ENCODE measurements around the gene RPAIN. TPM values are rescaled to one million over a fixed set of nuclear protein-coding genes. Genes with fewer than 3 reads are reported as not detected.

Gene RPAIN
- total and polyA plus RNA-seq, 5 donors from 2014 or later, result 32.3 to 79.3 (median 35.3) TPM

GRCh38 chr17:5418858-5419355 is 1.1 kb upstream of the RPAIN start:
- Histone ChIP-seq H3K9me3 (ENCODE audit: control insufficient read depth in 2 of 2, low read length in 2 of 2) (no peaks in the 10 kb centered on the region), H3K4me1 (ENCODE audit: control insufficient read depth, insufficient read depth, low read length, poor library complexity, severe bottlenecking) (peaks cover 43% of the 10 kb centered on the region), H3K36me3 (ENCODE audit: control insufficient read depth, insufficient read depth, low read length) (peaks cover 58% of the 10 kb centered on the region), H3K27ac (ENCODE audit: insufficient read depth, low read length, poor library complexity, severe bottlenecking) (peak overlapping the region; percentile 99), H3K4me3 (ENCODE audit: low read depth, low read length) (peak overlapping the region; percentile 97), H3K27me3 (ENCODE audit: control insufficient read depth, insufficient read depth, low read length) (no peaks in the 10 kb centered on the region)
- H3K27ac Mint-ChIP-seq, result peak overlapping the region; percentile 95 to 100 (median 99)
- peaks cover 22 to 61% (median 28%) of the 10 kb centered on the region in 4 donors for H3K4me1 Mint-ChIP-seq
- H3K27me3 Mint-ChIP-seq, result no peaks in the 10 kb centered on the region
- H3K4me3 Mint-ChIP-seq, result peak overlapping the region; percentile 94 to 100 (median 98)
- peaks cover 24% of the 10 kb centered on the region for H3K36me3 Mint-ChIP-seq
- no peaks in the 10 kb centered on the region for H3K9me3 Mint-ChIP-seq
- peak; percentile 59 to 89 (median 83) for DNase-seq
- peak; percentile 28 to 38 for ATAC-seq (ENCODE audit: low read depth in 2 of 2)

GRCh38 chr17:5419356-5419958 is 525 bp upstream of the RPAIN start, which contains the start of gene NUP88:
TSS of gene NUP88 (minus strand) at chr17:5419662. CDS start at chr17:5419650, 12 bp downstream.
- Mint-ChIP-seq H3K4me3 (peak within 1 kb of the TSS; percentile 94 to 100 (median 98)), H3K36me3 (peaks cover 24% of the 10 kb centered on the region), H3K9me3 (no peaks in the 10 kb centered on the region), H3K27me3 (no peaks in the 10 kb centered on the region), H3K27ac (peak within 1 kb of the TSS; percentile 95 to 100 (median 99)), H3K4me1 (peaks cover 22 to 61% (median 28%) of the 10 kb centered on the region in 4 donors)
- ATAC-seq (ENCODE audit: low read depth in 2 of 2), result peak; percentile 90 to 94
- H3K27ac ChIP-seq (ENCODE audit: insufficient read depth, low read length, poor library complexity, severe bottlenecking), result peak within 1 kb of the TSS; percentile 99
- H3K9me3 ChIP-seq (ENCODE audit: control insufficient read depth in 2 of 2, low read length in 2 of 2), result no peaks in the 10 kb centered on the region
- H3K4me3 ChIP-seq (ENCODE audit: low read depth, low read length), result peak within 1 kb of the TSS; percentile 97
- H3K36me3 ChIP-seq (ENCODE audit: control insufficient read depth, insufficient read depth, low read length), result peaks cover 58% of the 10 kb centered on the region
- DNase-seq, result peak; percentile 96 to 99 (median 97)
- H3K27me3 ChIP-seq (ENCODE audit: control insufficient read depth, insufficient read depth, low read length), result no peaks in the 10 kb centered on the region
- H3K4me1 ChIP-seq (ENCODE audit: control insufficient read depth, insufficient read depth, low read length, poor library complexity, severe bottlenecking), result peaks cover 43% of the 10 kb centered on the region

- no peaks in the 10 kb centered on the region for H3K27me3 ChIP-seq (ENCODE audit: control insufficient read depth, insufficient read depth, low read length)
- no peak for ATAC-seq (ENCODE audit: low read depth in 2 of 2)
- H3K36me3 ChIP-seq (ENCODE audit: control insufficient read depth, insufficient read depth, low read length), result peaks cover 59% of the 10 kb centered on the region
- DNase-seq, result no peak
- H3K9me3 ChIP-seq (ENCODE audit: control insufficient read depth in 2 of 2, low read length in 2 of 2), result no peaks in the 10 kb centered on the region
- no peak overlapping the region for H3K4me3 ChIP-seq (ENCODE audit: low read depth, low read length)
- H3K4me1 ChIP-seq (ENCODE audit: control insufficient read depth, insufficient read depth, low read length, poor library complexity, severe bottlenecking), result peaks cover 32% of the 10 kb centered on the region
- peaks cover 28% of the 10 kb centered on the region for H3K36me3 Mint-ChIP-seq
- peaks cover 22 to 46% (median 24%) of the 10 kb centered on the region in 4 donors for H3K4me1 Mint-ChIP-seq
- H3K27me3 Mint-ChIP-seq, result no peaks in the 10 kb centered on the region
- H3K4me3 Mint-ChIP-seq, result peak overlapping the region in 2 of 4 donors; percentile 55 to 80
- no peak overlapping the region for H3K27ac Mint-ChIP-seq
- no peak overlapping the region for H3K27ac ChIP-seq (ENCODE audit: insufficient read depth, low read length, poor library complexity, severe bottlenecking)
- no peaks in the 10 kb centered on the region for H3K9me3 Mint-ChIP-seq
Measured at GRCh38 chr17:5422505-5422904, 2.5 kb downstream of the RPAIN start.

GRCh38 chr17:5424909-5425308 is 4.9 kb downstream of the RPAIN start:
- no peak for DNase-seq
- H3K4me3 ChIP-seq (ENCODE audit: low read depth, low read length), result no peak overlapping the region
- Mint-ChIP-seq H3K27ac (peak overlapping the region in 1 of 3 donors; percentile 38), H3K27me3 (no peaks in the 10 kb centered on the region), H3K4me1 (peaks cover 16 to 34% (median 19%) of the 10 kb centered on the region in 4 donors), H3K9me3 (no peaks in the 10 kb centered on the region), H3K4me3 (no peak overlapping the region), H3K36me3 (peaks cover 38% of the 10 kb centered on the region)
- no peaks in the 10 kb centered on the region for H3K27me3 ChIP-seq (ENCODE audit: control insufficient read depth, insufficient read depth, low read length)
- no peak for ATAC-seq (ENCODE audit: low read depth in 2 of 2)
- no peaks in the 10 kb centered on the region for H3K9me3 ChIP-seq (ENCODE audit: control insufficient read depth in 2 of 2, low read length in 2 of 2)
- H3K4me1 ChIP-seq (ENCODE audit: control insufficient read depth, insufficient read depth, low read length, poor library complexity, severe bottlenecking), result peaks cover 19% of the 10 kb centered on the region
- H3K27ac ChIP-seq (ENCODE audit: insufficient read depth, low read length, poor library complexity, severe bottlenecking), result no peak overlapping the region
- H3K36me3 ChIP-seq (ENCODE audit: control insufficient read depth, insufficient read depth, low read length), result peaks cover 80% of the 10 kb centered on the region

- Histone ChIP-seq H3K4me1 (ENCODE audit: control insufficient read depth, insufficient read depth, low read length, poor library complexity, severe bottlenecking) (peaks cover 13% of the 10 kb centered on the region), H3K9me3 (ENCODE audit: control insufficient read depth in 2 of 2, low read length in 2 of 2) (no peaks in the 10 kb centered on the region), H3K27me3 (ENCODE audit: control insufficient read depth, insufficient read depth, low read length) (no peaks in the 10 kb centered on the region), H3K4me3 (ENCODE audit: low read depth, low read length) (no peak overlapping the region), H3K27ac (ENCODE audit: insufficient read depth, low read length, poor library complexity, severe bottlenecking) (no peak overlapping the region), H3K36me3 (ENCODE audit: control insufficient read depth, insufficient read depth, low read length) (peaks cover 86% of the 10 kb centered on the region)
- Mint-ChIP-seq H3K4me1 (peaks cover 8 to 28% (median 19%) of the 10 kb centered on the region in 4 donors), H3K27ac (no peak overlapping the region), H3K27me3 (no peaks in the 10 kb centered on the region), H3K36me3 (peaks cover 42% of the 10 kb centered on the region), H3K4me3 (no peak overlapping the region), H3K9me3 (no peaks in the 10 kb centered on the region)
- ATAC-seq (ENCODE audit: low read depth in 2 of 2), result no peak
- DNase-seq, result no peak
Measured at GRCh38 chr17:5425826-5426225, 5.8 kb downstream of the RPAIN start.

GRCh38 chr17:5429191-5429887 is 9.4 kb downstream of the RPAIN start:
- Histone ChIP-seq H3K36me3 (ENCODE audit: control insufficient read depth, insufficient read depth, low read length) (peaks cover 92% of the 10 kb centered on the region), H3K27ac (ENCODE audit: insufficient read depth, low read length, poor library complexity, severe bottlenecking) (no peak overlapping the region), H3K4me1 (ENCODE audit: control insufficient read depth, insufficient read depth, low read length, poor library complexity, severe bottlenecking) (no peaks in the 10 kb centered on the region), H3K27me3 (ENCODE audit: control insufficient read depth, insufficient read depth, low read length) (no peaks in the 10 kb centered on the region), H3K4me3 (ENCODE audit: low read depth, low read length) (no peak overlapping the region), H3K9me3 (ENCODE audit: control insufficient read depth in 2 of 2, low read length in 2 of 2) (no peaks in the 10 kb centered on the region)
- Mint-ChIP-seq H3K27ac (peak overlapping the region in 1 of 3 donors; percentile 76), H3K36me3 (peaks cover 56% of the 10 kb centered on the region), H3K4me3 (no peak overlapping the region), H3K4me1 (peaks cover 0 to 10% (median 6%) of the 10 kb centered on the region in 4 donors), H3K27me3 (no peaks in the 10 kb centered on the region), H3K9me3 (no peaks in the 10 kb centered on the region)
- ATAC-seq (ENCODE audit: low read depth in 2 of 2) (no peak), DNase-seq (no peak)

GRCh38 chr17:5430413-5430999 is 10.5 kb downstream of the RPAIN start:
- Mint-ChIP-seq H3K4me1 (peaks cover 0 to 14% (median 6%) of the 10 kb centered on the region in 4 donors), H3K4me3 (peak overlapping the region in 1 of 4 donors; percentile 57), H3K27ac (no peak overlapping the region), H3K36me3 (peaks cover 59% of the 10 kb centered on the region), H3K9me3 (no peaks in the 10 kb centered on the region), H3K27me3 (no peaks in the 10 kb centered on the region)
- H3K9me3 ChIP-seq (ENCODE audit: control insufficient read depth in 2 of 2, low read length in 2 of 2), result no peaks in the 10 kb centered on the region
- no peaks in the 10 kb centered on the region for H3K4me1 ChIP-seq (ENCODE audit: control insufficient read depth, insufficient read depth, low read length, poor library complexity, severe bottlenecking)
- no peak for ATAC-seq (ENCODE audit: low read depth in 2 of 2)
- peaks cover 87% of the 10 kb centered on the region for H3K36me3 ChIP-seq (ENCODE audit: control insufficient read depth, insufficient read depth, low read length)
- no peak overlapping the region for H3K4me3 ChIP-seq (ENCODE audit: low read depth, low read length)
- no peak for DNase-seq
- H3K27ac ChIP-seq (ENCODE audit: insufficient read depth, low read length, poor library complexity, severe bottlenecking), result no peak overlapping the region
- no peaks in the 10 kb centered on the region for H3K27me3 ChIP-seq (ENCODE audit: control insufficient read depth, insufficient read depth, low read length)
